KMS-11 (cell line): ENCODE data around the gene CFTR.

ENCODE experiments used
- H2AFZ ChIP-seq: fragments of 200-600 bp; sonication (generic); 2 replicates; pipeline ENCODE4 v1.6.1; 2016; ENCODE audit warnings: antibody characterized with exemption, mixed run types, low read depth
- H3K27ac ChIP-seq: fragments of 200-600 bp; sonication (generic); 2 replicates; pipeline ENCODE4 v1.6.1; 2016; ENCODE audit warnings: mild to moderate bottlenecking, mixed run types
- H3K27me3 ChIP-seq: fragments of 200-600 bp; sonication (generic); 2 replicates; pipeline ENCODE4 v1.6.1; 2017; ENCODE audit warnings: mild to moderate bottlenecking, low read depth, mixed run types, moderate library complexity; ENCODE audit not compliant: insufficient read depth
- H3K36me3 ChIP-seq: fragments of 200-600 bp; sonication (generic); 2 replicates; pipeline ENCODE4 v1.6.1; 2017; ENCODE audit warnings: mild to moderate bottlenecking, mixed run types; ENCODE audit not compliant: insufficient read depth
- H3K4me1 ChIP-seq: fragments of 200-600 bp; sonication (generic); 2 replicates; pipeline ENCODE4 v1.6.1; 2016; ENCODE audit warnings: mild to moderate bottlenecking, low read depth, mixed run types; ENCODE audit not compliant: poor library complexity, severe bottlenecking
- H3K4me2 ChIP-seq: fragments of 200-600 bp; sonication (generic); 2 replicates; pipeline ENCODE4 v1.7.0; 2016; ENCODE audit warnings: mild to moderate bottlenecking, mixed run types
- H3K4me3 ChIP-seq: fragments of 200-600 bp; sonication (generic); IDR thresholded peaks from 2 replicates; pipeline ENCODE4 v1.6.1; 2017; ENCODE audit warnings: low read depth, low read length, mixed read lengths; ENCODE audit not compliant: insufficient read depth
- H3K79me2 ChIP-seq: fragments of 200-600 bp; sonication (generic); 2 replicates; pipeline ENCODE4 v1.6.1; 2016; ENCODE audit warnings: low read depth, mixed run types; ENCODE audit not compliant: insufficient read depth
- H3K9ac ChIP-seq: fragments of 200-600 bp; sonication (generic); 2 replicates; pipeline ENCODE4 v1.6.1; 2016; ENCODE audit warnings: mild to moderate bottlenecking, mixed run types
- H4K20me1 ChIP-seq: fragments of 200-600 bp; sonication (generic); 2 replicates; pipeline ENCODE4 v1.6.1; 2016; ENCODE audit warnings: mild to moderate bottlenecking, mixed run types; ENCODE audit not compliant: insufficient read depth
- CTCF ChIP-seq: fragments of 200-600 bp; sonication (generic); conservative IDR thresholded peaks from 2 replicates; pipeline ENCODE4 v1.6.1; 2017; ENCODE audit warnings: low read depth, mild to moderate bottlenecking, antibody characterized with exemption, low read length, moderate library complexity, mixed read lengths

Gene CFTR

GRCh38 chr7:117479225-117480054 lies at the start of gene CFTR:
Gene CFTR (plus strand): TSS chr7:117480025. CDS start chr7:117480095, 70 bp downstream.
- no peaks in the 10 kb centered on the region for H3K79me2 ChIP-seq
- no peaks in the 10 kb centered on the region for H4K20me1 ChIP-seq
- H2AFZ ChIP-seq = no peak within 1 kb of the TSS
- H3K4me1 ChIP-seq = no peaks in the 10 kb centered on the region
- no peak within 1 kb of the TSS for H3K9ac ChIP-seq
- no peak within 1 kb of the TSS for H3K4me3 ChIP-seq
- no peaks in the 10 kb centered on the region for H3K27me3 ChIP-seq
- no peak for TF ChIP-seq CTCF
- H3K27ac ChIP-seq = no peak within 1 kb of the TSS
- no peak within 1 kb of the TSS for H3K4me2 ChIP-seq
- no peaks in the 10 kb centered on the region for H3K36me3 ChIP-seq

- no peak for TF ChIP-seq CTCF
- Histone ChIP-seq H3K4me2 (0 out of 2 replicates have a peak overlapping the region, but pooled peaks have one; percentile 12), H3K27me3 (no peaks in the 10 kb centered on the region), H3K27ac (no peak overlapping the region), H4K20me1 (no peaks in the 10 kb centered on the region), H3K4me1 (peaks cover 7% of the 10 kb centered on the region), H3K79me2 (no peaks in the 10 kb centered on the region), H2AFZ (no peak overlapping the region), H3K36me3 (no peaks in the 10 kb centered on the region), H3K4me3 (no peak overlapping the region), H3K9ac (no peak overlapping the region)
Measured at GRCh38 chr7:117435475-117436043, 44.3 kb upstream of the CFTR start.

GRCh38 chr7:117444646-117445045 lies 35.2 kb upstream of the CFTR start:
- Histone ChIP-seq H4K20me1 (no peaks in the 10 kb centered on the region), H3K9ac (no peak overlapping the region), H3K79me2 (no peaks in the 10 kb centered on the region), H2AFZ (no peak overlapping the region), H3K27me3 (no peaks in the 10 kb centered on the region), H3K4me1 (no peaks in the 10 kb centered on the region), H3K36me3 (no peaks in the 10 kb centered on the region), H3K27ac (no peak overlapping the region), H3K4me2 (no peak overlapping the region), H3K4me3 (no peak overlapping the region)
- no peak for TF ChIP-seq CTCF

- H2AFZ ChIP-seq = no peak overlapping the region
- no peaks in the 10 kb centered on the region for H3K79me2 ChIP-seq
Measured at GRCh38 chr7:117445206-117445605, 34.6 kb upstream of the CFTR start.

More at GRCh38 chr7:117445206-117445605, 34.6 kb upstream of the CFTR start:
- no peak for TF ChIP-seq CTCF
- Histone ChIP-seq H3K27me3 (no peaks in the 10 kb centered on the region), H4K20me1 (no peaks in the 10 kb centered on the region), H3K4me2 (no peak overlapping the region), H3K4me3 (no peak overlapping the region), H3K9ac (no peak overlapping the region), H3K36me3 (no peaks in the 10 kb centered on the region), H3K27ac (no peak overlapping the region), H3K4me1 (no peaks in the 10 kb centered on the region)
